Measurements from ENCODE around the gene RAB7A.
"Not testable (repeated sequence)": the region's sequence is repeated elsewhere in the genome, so short reads cannot be mapped to it uniquely, and the experiment has no call there.

GRCh38 chr3:128830762-128831161, 104.8 kb downstream of the RAB7A start:
- not testable (repeated sequence) for TF ChIP-seq CTCF, POLR2A (IDR thresholded peaks at IDR 0.05)
